GM23248 (cell line): ENCODE measurements around the gene C5. TPM values are rescaled to one million over a fixed set of nuclear protein-coding genes. Genes with fewer than 3 reads are reported as not detected.

Source experiments
- DNase-seq: peaks from one replicate; pipeline ENCODE4 v3.0.0-alpha.2; 2015
- H2AFZ ChIP-seq: fragments of 200-600 bp; sonication (generic); 2 replicates; pipeline ENCODE4 v1.6.1; 2016; ENCODE audit warnings: antibody characterized with exemption
- H3F3A ChIP-seq: fragments of 200-600 bp; sonication (generic); 2 replicates; pipeline ENCODE4 v1.6.1; 2016; ENCODE audit warnings: mild to moderate bottlenecking, antibody characterized with exemption, mixed run types; ENCODE audit not compliant: insufficient read depth
- H3K27ac ChIP-seq: fragments of 200-600 bp; sonication (generic); 2 replicates; pipeline ENCODE4 v1.5.1; 2016; ENCODE audit warnings: mild to moderate bottlenecking
- H3K27me3 ChIP-seq: fragments of 200-600 bp; sonication (generic); replicated peaks from 2 replicates; pipeline ENCODE4 v1.6.1; 2016; ENCODE audit warnings: mild to moderate bottlenecking; ENCODE audit not compliant: insufficient read depth
- H3K36me3 ChIP-seq: fragments of 200-600 bp; sonication (generic); 2 replicates; pipeline ENCODE4 v1.6.1; 2016; ENCODE audit warnings: low read depth, mild to moderate bottlenecking
- H3K4me1 ChIP-seq: fragments of 200-600 bp; sonication (generic); 2 replicates; pipeline ENCODE4 v1.6.1; 2016; ENCODE audit warnings: mild to moderate bottlenecking; ENCODE audit not compliant: insufficient read depth
- H3K4me2 ChIP-seq: fragments of 200-600 bp; sonication (generic); one replicate; pipeline ENCODE4 v1.6.1; 2016; ENCODE audit warnings: mild to moderate bottlenecking; ENCODE audit not compliant: unreplicated experiment
- H3K4me3 ChIP-seq: fragments of 200-600 bp; sonication (generic); 2 replicates; pipeline ENCODE4 v1.5.1; 2016; ENCODE audit warnings: mild to moderate bottlenecking
- H3K79me2 ChIP-seq: fragments of 200-600 bp; sonication (generic); 2 replicates; pipeline ENCODE4 v1.6.1; 2016; ENCODE audit warnings: mild to moderate bottlenecking; ENCODE audit not compliant: insufficient read depth
- H3K9ac ChIP-seq: fragments of 200-600 bp; sonication (generic); 2 replicates; pipeline ENCODE4 v1.6.1; 2016; ENCODE audit warnings: mild to moderate bottlenecking
- H3K9me2 ChIP-seq: fragments of 200-600 bp; sonication (generic); 2 replicates; pipeline ENCODE4 v1.6.1; 2016; ENCODE audit warnings: mixed run types, mild to moderate bottlenecking, moderate library complexity; ENCODE audit not compliant: insufficient read depth
- H3K9me3 ChIP-seq: fragments of 200-600 bp; sonication (generic); one replicate; pipeline ENCODE4 v1.6.1; 2017; ENCODE audit warnings: low read depth
- H4K20me1 ChIP-seq: fragments of 200-600 bp; sonication (generic); 2 replicates; pipeline ENCODE4 v1.6.0; 2016; ENCODE audit not compliant: insufficient read depth
- EZH2 ChIP-seq: fragments of 200-600 bp; sonication (generic); IDR thresholded peaks from 2 replicates; pipeline ENCODE4 v1.6.1; 2018; ENCODE audit warnings: antibody characterized with exemption, mild to moderate bottlenecking; ENCODE audit not compliant: insufficient read depth, poor library complexity, severe bottlenecking
- EZH2phosphoT487 ChIP-seq: fragments of 200-600 bp; sonication (generic); IDR thresholded peaks from 2 replicates; pipeline ENCODE4 v1.6.1; 2018; ENCODE audit warnings: antibody characterized with exemption, moderate library complexity, mild to moderate bottlenecking, low read depth; ENCODE audit not compliant: insufficient read depth
- whole genome bisulfite sequencing, 2 experiments: methylation state at CpG; one replicate each; pipeline ENCODE4 v1.1.6; 2015 to 2017; ENCODE audit warnings: low lambda C conversion rate in 2 of 2, low coverage in 1 of 2; ENCODE audit errors: missing lambda C conversion rate in 2 of 2; 5-methylcytosine and 5-hydroxymethylcytosine counted together
- in situ Hi-C: fragments of 300-500 bp; cut with MboI; formaldehyde crosslinking; loops from 2 replicates; pipeline ENCODE4 v1.15.0; 2020
- polyA plus RNA-seq: library from polyadenylated mRNA; unstranded; fragments of >200 nt; fragmentation: Nextera tagmentation; extraction: Ambion mirVana; gene quantifications from 2 replicates; pipeline ENCODE4 v1.2.1, GENCODE V29; 2016
- total RNA-seq: library from RNA; depleted of rRNA; stranded (reverse); fragments of >200 nt; shearing (Covaris generic); gene quantifications from 2 replicates; pipeline ENCODE4 v1.2.3, GENCODE V29; 2014

The C5 gene
- total and polyA plus RNA-seq, 2 experiments from 2014 or later = 1.2 to 1.6 TPM

DNA sequence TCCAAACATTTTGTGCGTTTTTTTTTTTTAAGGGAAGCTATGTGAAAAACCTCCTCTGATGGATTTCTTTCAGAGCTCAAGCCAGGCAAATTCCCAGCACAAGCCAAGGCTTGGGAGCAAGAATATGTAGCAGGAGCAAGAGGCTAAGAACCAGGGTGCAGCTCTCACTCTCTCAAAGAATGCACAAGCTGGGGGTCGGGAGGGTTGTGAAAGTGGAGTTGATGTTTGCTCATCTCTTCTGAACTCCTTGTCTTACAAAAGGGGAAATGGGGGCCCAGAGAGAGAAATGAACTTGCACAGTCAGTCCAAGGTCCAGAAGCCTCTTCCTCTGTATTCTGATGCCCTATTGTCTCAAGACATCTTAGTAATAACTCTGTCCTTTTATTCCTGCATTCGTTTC lies 115.8 kb downstream of the C5 start:
- no peak overlapping the region for H3K27ac ChIP-seq
- H3K9ac ChIP-seq = no peak overlapping the region
- peaks cover 39% of the 10 kb centered on the region for H3F3A ChIP-seq
- H3K4me3 ChIP-seq = no peak overlapping the region
- no peaks in the 10 kb centered on the region for H3K9me2 ChIP-seq
- TF ChIP-seq EZH2 (no peak), EZH2phosphoT487 (no peak)
- no peak overlapping the region for H2AFZ ChIP-seq
- no peaks in the 10 kb centered on the region for H3K27me3 ChIP-seq
- no peaks in the 10 kb centered on the region for H3K9me3 ChIP-seq
- DNase-seq = no peak
- H3K4me2 ChIP-seq = no peak overlapping the region
- no peaks in the 10 kb centered on the region for H3K36me3 ChIP-seq
- peaks cover 49% of the 10 kb centered on the region for H3K4me1 ChIP-seq
- 28 to 30% methylated on average over 3 of the region's 3 CpGs for WGBS, 2 experiments
- no peaks in the 10 kb centered on the region for H4K20me1 ChIP-seq
- H3K79me2 ChIP-seq = no peaks in the 10 kb centered on the region
- in situ Hi-C loops = no loop called here

GRCh38 chr9:120933310-120934055 lies 116.6 kb downstream of the C5 start:
- no peaks in the 10 kb centered on the region for H3K36me3 ChIP-seq
- no peak overlapping the region for H2AFZ ChIP-seq
- no peak for DNase-seq
- 94 to 96% methylated on average over 8 of the region's 8 CpGs for WGBS, 2 experiments
- TF ChIP-seq EZH2phosphoT487 (no peak), EZH2 (no peak)
- no peaks in the 10 kb centered on the region for H3K27me3 ChIP-seq
- no peak overlapping the region for H3K9ac ChIP-seq
- H3K4me2 ChIP-seq = no peak overlapping the region
- no peak overlapping the region for H3K27ac ChIP-seq
- in situ Hi-C loops = no loop called here
- peaks cover 39% of the 10 kb centered on the region for H3F3A ChIP-seq
- no peak overlapping the region for H3K4me3 ChIP-seq
- H4K20me1 ChIP-seq = no peaks in the 10 kb centered on the region
- no peaks in the 10 kb centered on the region for H3K79me2 ChIP-seq
- H3K9me3 ChIP-seq = no peaks in the 10 kb centered on the region
- H3K4me1 ChIP-seq = peaks cover 51% of the 10 kb centered on the region
- H3K9me2 ChIP-seq = no peaks in the 10 kb centered on the region

DNA sequence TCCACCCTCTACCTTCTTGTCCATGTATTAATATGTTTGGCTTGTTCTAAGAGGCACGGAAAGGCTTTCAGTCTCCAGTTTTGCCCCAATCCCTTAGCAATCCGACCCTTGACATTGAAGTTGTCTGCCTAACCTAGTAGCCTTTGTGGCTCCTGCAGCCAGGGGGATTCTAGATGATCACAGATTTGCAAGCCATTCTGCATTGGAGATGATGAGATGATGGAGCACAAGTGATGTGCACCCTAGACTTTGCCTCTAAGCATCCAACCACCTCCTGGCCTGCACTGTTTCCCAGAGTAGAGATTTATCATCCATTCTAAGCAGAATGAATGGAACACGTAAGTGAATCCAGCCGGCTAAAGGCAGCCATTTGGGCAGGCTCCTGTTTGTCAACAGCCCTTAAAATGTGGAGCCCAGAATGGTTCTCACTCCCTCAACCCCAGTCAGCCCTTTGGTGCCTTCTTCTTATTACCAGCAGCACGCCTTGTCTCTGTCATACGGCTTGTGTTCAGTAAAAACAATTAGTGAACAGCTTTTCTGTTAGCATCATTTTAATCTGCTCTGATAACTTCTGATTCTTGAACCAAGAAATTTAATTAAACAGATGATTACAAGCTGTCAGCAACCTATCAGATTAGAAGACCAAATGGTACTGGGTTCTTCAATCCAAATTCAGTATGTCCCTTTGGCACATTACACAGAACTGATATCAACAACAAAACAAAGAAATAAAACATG lies 117.8 kb downstream of the C5 start:
- H3K79me2 ChIP-seq = no peaks in the 10 kb centered on the region
- H2AFZ ChIP-seq = peak overlapping the region; percentile 64
- in situ Hi-C loops = no loop called here
- H3K36me3 ChIP-seq = no peaks in the 10 kb centered on the region
- no peak for DNase-seq
- H3K4me3 ChIP-seq = no peak overlapping the region
- peak overlapping the region; percentile 75 for H3K4me2 ChIP-seq
- no peaks in the 10 kb centered on the region for H4K20me1 ChIP-seq
- peak overlapping the region; percentile 76 for H3K27ac ChIP-seq
- peaks cover 42% of the 10 kb centered on the region for H3F3A ChIP-seq
- peaks cover 45% of the 10 kb centered on the region for H3K4me1 ChIP-seq
- H3K9me2 ChIP-seq = no peaks in the 10 kb centered on the region
- TF ChIP-seq EZH2 = no peak
- TF ChIP-seq EZH2phosphoT487 = no peak
- no peaks in the 10 kb centered on the region for H3K27me3 ChIP-seq
- H3K9me3 ChIP-seq = no peaks in the 10 kb centered on the region
- WGBS, 2 experiments = 60 to 63% methylated on average over 6 of the region's 6 CpGs
- H3K9ac ChIP-seq = peak overlapping the region; percentile 63; the same call in 1 of the 2 replicates

DNA sequence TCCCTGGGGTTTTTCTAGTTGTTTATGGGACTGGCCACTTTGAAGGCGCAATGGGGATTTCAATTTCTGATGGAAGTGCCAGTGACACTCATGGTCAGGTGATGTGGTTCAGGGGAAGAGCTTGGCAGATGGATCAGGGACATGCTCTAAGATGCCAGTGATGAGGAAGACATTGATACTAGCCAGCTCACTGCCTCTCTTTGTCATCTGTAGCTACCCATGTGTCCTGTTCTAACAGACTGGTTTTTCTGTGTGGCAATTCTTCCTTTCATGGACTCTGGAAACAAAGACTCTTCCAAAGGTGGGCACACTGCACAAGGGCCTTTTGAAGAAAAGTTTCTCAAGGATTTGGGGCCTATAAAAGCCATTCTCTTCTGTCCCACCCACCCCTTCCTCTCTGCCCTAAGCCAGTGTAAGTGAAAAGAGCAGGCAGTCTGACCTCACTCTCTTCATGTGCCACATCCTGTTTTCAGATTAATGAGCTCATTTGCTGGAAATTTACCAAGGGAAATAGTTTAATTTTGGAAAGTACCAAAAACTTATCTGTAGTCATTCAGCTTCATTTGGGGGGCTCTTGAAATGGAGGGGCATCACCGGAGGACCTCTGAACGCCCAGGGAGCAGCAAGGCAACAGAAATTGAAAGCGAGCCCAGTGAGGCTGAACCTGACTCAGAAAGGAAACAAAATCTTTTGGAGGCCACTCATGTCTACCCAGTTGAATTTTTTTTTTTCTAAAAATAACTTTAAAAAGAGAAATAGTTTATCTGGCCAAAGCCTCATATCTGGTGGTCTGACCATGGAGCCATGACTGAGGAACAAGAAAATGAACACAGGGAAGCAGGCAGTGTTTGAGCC lies 118.6 kb downstream of the C5 start:
- Histone ChIP-seq H3K27ac (peak overlapping the region; percentile 76), H3K4me3 (peak overlapping the region; percentile 46; the same call in 1 of the 2 replicates), H3K4me2 (peak overlapping the region; percentile 75), H3K79me2 (no peaks in the 10 kb centered on the region), H2AFZ (peak overlapping the region; percentile 64), H3K9me2 (no peaks in the 10 kb centered on the region), H3K9ac (peak overlapping the region; percentile 63), H3K36me3 (no peaks in the 10 kb centered on the region), H3K9me3 (no peaks in the 10 kb centered on the region), H4K20me1 (no peaks in the 10 kb centered on the region), H3K27me3 (no peaks in the 10 kb centered on the region), H3K4me1 (peaks cover 39% of the 10 kb centered on the region), H3F3A (peaks cover 42% of the 10 kb centered on the region)
- in situ Hi-C loops = no loop called here
- WGBS, 2 experiments = 25 to 35% methylated on average over 4 of the region's 4 CpGs
- peak; percentile 85 for DNase-seq
- TF ChIP-seq EZH2 = no peak
- no peak for TF ChIP-seq EZH2phosphoT487
